HG03196 (cell line): ENCODE measurements around the gene TRIO.

Experiments
- ATAC-seq: cut with Tn5 transposase; IDR thresholded peaks from one replicate; pipeline ENCODE4 v1.9.1; 2021; ENCODE audit not compliant: unreplicated experiment

Gene TRIO

GRCh38 chr5:14165375-14166106, 22.4 kb downstream of the TRIO start:
- ATAC-seq, result no peak

DNA sequence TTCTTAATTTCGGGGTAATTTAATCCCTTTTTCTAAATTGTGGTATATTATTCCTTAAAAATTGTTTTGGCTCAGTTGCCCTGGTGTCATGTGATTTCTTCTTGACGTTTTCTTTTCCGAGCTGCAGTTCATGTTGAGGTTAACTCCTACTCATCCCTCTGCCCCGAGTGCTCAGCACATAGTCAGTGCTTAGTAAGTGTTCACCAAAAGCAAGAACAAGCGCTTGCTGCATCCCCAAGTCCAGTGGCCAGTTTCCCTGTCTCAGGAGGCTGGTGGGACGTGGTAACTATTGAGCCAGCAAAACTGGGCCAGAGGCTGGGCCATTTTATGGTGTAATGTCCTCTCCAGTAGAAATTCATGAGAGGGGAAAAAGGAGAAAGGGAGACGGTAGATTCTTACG, 23.3 kb downstream of the TRIO start:
- no peak for ATAC-seq

DNA sequence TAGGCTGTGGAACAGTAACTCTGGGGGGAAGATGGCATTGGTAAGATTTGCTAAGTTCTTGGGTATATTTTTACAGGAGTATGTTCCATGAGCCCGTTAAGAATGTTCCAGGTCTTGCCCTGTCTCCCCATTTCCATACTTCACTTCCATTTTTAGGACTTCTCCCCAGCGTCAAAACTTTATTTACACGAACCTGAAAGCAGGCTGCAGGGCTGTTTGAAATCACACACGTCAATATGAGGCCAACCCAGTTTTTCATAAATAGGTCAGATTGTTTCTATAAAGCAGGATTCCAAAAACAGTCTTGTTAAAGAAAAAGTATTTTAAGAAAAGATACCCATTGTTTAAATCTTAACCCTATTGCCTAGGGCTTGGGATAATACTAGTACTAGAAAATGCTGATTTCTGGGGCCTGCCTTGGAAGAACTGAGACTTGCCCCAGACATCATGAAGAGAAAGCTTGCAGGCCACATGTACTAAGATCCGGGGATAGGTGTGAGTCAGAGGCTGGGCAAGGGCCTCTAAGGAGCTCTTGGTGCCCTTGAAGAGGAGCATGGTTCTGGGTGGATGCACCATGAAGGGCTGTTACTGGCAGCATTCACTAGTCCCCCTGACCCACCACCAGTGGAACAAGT, 24.2 kb downstream of the TRIO start:
- peak; percentile 32 for ATAC-seq

DNA sequence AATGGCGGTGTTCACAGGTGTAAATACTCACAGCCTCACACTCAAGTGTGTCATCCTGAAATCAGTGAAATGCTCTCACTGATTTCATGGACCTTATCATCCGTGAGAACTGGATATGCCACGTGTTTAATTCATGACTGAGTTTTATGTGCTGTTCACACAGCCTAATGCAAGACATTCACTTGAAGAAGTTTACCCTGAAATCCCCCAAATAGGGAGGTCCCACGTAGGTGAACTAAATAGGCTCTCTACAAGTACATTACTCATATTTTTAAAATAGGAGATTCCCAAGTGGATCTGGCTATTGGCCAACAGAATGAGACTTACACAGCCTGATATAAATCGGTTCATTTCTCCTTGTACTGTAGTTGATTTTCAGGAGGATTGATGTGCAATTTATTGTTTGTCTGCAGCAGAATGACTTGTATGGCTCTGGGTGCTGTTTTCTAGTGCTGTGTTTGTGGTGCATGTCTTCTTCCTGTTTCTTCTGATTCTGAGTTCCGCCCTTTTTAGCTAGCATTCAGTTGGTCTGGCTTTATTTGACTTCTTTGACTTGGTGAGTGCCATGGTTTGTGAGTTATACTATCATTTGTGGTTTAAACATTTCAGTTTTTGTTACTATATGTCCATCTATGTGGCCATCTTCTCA, 25.1 kb downstream of the TRIO start:
- ATAC-seq, result no peak

DNA sequence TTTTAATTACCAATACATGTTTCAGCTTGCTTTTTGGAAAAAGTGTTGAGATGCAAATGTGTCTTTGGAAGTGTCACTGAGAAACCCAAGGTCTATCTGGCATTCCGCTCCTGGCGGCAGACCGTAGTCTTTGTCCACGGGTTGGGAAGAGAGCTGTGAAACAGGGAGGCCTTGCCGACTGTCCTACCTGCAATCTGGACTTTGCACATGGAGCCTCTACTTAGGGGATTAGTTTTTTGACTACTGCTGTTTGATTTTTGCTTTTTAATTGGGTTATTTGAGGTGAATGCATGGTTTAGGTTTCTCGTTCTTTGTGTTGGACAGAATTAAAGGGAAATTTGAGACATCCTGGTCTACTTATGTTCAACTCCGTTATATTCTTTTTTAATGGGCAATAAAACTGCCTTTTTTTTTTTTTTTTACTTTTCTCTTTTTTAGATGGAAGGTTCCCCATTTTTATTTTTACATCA, 25.7 kb downstream of the TRIO start:
- no peak for ATAC-seq

- no peak for ATAC-seq
Measured at GRCh38 chr5:14171046-14171445, 27.9 kb downstream of the TRIO start.

- no peak for ATAC-seq
Measured at GRCh38 chr5:14171621-14172020, 28.5 kb downstream of the TRIO start.

- peak; percentile 47 for ATAC-seq
Measured at GRCh38 chr5:14172149-14172795, 29.1 kb downstream of the TRIO start.

GRCh38 chr5:14173377-14174229, 30.5 kb downstream of the TRIO start:
- ATAC-seq, result peak; percentile 9

DNA sequence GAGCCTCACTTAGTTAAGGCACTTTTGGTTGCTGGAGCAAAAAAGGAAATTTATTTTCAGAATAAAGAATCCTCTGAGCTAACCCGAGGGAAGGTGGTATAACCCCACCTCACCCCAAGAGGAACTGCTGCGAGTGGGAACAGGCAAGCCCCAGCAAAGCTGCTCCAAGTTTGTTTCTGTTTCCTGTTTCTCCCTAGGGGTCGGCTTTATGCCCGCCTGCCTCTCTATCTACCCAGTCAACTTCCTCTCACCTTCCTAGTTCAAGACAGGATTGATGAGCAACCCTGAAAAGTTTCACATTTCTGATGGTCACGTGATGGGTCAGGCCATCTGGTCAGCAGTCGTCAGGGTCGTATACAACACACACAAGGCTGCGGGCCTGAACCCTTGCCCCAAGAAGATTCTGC, 31.1 kb downstream of the TRIO start:
- peak; percentile 42 for ATAC-seq

DNA sequence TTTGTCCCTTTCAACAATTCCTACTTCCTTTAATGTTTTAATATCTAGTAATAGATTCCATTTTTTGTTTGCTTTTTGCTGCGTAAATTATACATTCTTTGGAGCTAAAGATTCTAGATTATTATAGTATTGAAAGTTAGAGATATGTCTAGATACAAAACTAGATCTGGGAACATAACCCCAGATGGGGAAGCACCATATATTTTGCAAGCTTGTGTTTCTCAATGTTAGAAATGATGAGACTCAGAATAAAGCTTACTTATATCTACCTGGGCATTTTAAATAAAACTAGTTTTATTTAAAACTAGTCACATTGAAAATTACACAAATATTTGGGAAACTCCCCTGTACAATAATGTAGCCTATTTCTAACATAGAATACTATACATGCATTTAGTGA, 32.2 kb downstream of the TRIO start:
- ATAC-seq, result no peak

DNA sequence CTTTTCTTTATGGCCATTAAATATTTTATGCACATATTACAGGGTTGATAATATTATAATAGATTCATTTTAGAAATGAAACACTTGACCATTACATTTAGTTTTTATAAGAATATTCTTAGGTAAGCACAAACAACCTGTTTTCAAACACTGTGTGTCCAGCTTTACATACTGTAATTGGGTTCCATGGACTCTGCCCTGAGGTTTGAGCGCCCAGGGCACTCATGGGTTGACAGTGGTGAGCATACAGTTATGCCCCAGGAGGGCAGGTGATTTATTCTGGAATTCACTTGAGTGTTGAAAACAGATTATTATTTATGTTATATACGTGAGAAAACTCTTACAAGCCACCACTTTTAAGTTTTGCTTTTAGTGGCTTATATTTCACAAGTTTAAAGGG, 33.7 kb downstream of the TRIO start:
- no peak for ATAC-seq

DNA sequence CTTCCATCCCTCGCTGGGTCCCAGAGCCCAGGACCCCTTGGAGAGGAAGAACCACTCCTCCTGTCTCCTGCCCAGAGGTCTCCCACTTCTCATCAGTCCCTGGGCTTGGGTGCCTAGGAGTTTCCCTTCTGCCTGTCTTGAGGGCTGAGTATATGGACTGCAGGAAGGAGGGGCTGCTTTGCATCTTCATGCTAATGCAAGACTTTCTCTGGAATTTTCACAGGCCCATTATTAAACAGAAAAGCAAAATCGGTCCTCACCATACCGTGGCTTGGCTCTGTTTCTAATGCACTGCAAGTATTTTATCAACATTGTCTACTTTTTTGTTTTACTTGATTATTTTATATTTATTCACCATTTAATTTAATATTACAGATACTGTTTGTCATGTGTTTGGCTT, 34.5 kb downstream of the TRIO start:
- ATAC-seq, result no peak

GRCh38 chr5:14178091-14178490, 34.9 kb downstream of the TRIO start:
- no peak for ATAC-seq

GRCh38 chr5:14178671-14179211, 35.6 kb downstream of the TRIO start:
- no peak for ATAC-seq

- ATAC-seq, result no peak
Measured at GRCh38 chr5:14179446-14179845, 36.3 kb downstream of the TRIO start.

- no peak for ATAC-seq
Measured at GRCh38 chr5:14180437-14180836, 37.3 kb downstream of the TRIO start.

GRCh38 chr5:14181299-14181968, 38.3 kb downstream of the TRIO start:
- ATAC-seq, result no peak

- ATAC-seq, result no peak
Measured at GRCh38 chr5:14182761-14183160, 39.6 kb downstream of the TRIO start.
